A549 (cell line): Measurements from ENCODE around the gene JDP2.

Source experiments
- HDAC2 ChIP-seq: fragments of 200-600 bp; sonication (generic); IDR thresholded peaks from 2 replicates; pipeline ENCODE4 v1.6.1; 2016
- HOXB5 ChIP-seq: fragments of 250-450 bp; sonication (Bioruptor Pico); IDR thresholded peaks from 2 replicates; pipeline ENCODE4 v1.5.0; 2020; ENCODE audit warnings: mild to moderate bottlenecking, moderate library complexity
- MAFK ChIP-seq: fragments of 450-650 bp; IDR thresholded peaks from 2 replicates; pipeline ENCODE4 v1.6.1; 2014; ENCODE audit not compliant: partially characterized antibody
- MYC ChIP-seq: IDR thresholded peaks from 2 replicates; pipeline ENCODE4 v1.6.1; 2012; ENCODE audit warnings: mild to moderate bottlenecking, inconsistent platforms, low read length, improper control_type of control experiment, borderline replicate concordance
- POLR2A ChIP-seq: IDR thresholded peaks from 2 replicates; pipeline ENCODE4 v1.6.1; 2012; ENCODE audit warnings: mild to moderate bottlenecking, low read length
- RNF2 ChIP-seq: fragments of 200-600 bp; sonication (generic); IDR thresholded peaks from 2 replicates; pipeline ENCODE4 v1.6.1; 2016; ENCODE audit warnings: low read depth, mild to moderate bottlenecking, antibody characterized with exemption, moderate library complexity, borderline replicate concordance
- TF ChIP-seq, protein P1 (sequence below): fragments of 200-600 bp; sonication (generic); IDR thresholded peaks from 2 replicates; pipeline ENCODE4 v1.6.1; 2016; ENCODE audit warnings: antibody characterized with exemption, mild to moderate bottlenecking, moderate library complexity
- TF ChIP-seq, protein P2 (sequence below): fragments of >200 bp; sonication (Bioruptor Twin); formaldehyde crosslinking; IDR thresholded peaks from 3 replicates; pipeline ENCODE4 v1.5.1; 2016

DNA sequence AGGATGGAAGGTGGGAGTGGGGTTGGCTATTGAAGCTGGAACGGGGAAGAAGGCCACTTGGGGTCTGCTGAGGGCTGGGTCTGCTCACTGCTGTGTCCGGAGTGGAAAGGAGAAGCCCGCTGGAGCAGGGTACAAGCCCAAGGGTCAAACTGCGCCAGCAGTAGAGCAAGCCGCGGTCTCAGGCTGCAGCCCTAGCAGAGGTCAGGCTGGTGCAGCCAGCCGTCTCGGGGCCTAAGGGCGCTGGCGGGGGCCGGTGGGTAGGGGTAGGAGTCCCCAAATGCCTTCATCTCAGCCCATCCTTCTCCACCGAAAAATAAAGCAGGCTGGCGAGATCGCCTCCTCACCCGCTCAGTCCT, 718 bp upstream of the JDP2 start:
- TF ChIP-seq, protein P1, sequence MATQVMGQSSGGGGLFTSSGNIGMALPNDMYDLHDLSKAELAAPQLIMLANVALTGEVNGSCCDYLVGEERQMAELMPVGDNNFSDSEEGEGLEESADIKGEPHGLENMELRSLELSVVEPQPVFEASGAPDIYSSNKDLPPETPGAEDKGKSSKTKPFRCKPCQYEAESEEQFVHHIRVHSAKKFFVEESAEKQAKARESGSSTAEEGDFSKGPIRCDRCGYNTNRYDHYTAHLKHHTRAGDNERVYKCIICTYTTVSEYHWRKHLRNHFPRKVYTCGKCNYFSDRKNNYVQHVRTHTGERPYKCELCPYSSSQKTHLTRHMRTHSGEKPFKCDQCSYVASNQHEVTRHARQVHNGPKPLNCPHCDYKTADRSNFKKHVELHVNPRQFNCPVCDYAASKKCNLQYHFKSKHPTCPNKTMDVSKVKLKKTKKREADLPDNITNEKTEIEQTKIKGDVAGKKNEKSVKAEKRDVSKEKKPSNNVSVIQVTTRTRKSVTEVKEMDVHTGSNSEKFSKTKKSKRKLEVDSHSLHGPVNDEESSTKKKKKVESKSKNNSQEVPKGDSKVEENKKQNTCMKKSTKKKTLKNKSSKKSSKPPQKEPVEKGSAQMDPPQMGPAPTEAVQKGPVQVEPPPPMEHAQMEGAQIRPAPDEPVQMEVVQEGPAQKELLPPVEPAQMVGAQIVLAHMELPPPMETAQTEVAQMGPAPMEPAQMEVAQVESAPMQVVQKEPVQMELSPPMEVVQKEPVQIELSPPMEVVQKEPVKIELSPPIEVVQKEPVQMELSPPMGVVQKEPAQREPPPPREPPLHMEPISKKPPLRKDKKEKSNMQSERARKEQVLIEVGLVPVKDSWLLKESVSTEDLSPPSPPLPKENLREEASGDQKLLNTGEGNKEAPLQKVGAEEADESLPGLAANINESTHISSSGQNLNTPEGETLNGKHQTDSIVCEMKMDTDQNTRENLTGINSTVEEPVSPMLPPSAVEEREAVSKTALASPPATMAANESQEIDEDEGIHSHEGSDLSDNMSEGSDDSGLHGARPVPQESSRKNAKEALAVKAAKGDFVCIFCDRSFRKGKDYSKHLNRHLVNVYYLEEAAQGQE: no peak
- TF ChIP-seq MYC: no peak
- TF ChIP-seq POLR2A: no peak
- TF ChIP-seq HOXB5: no peak
- TF ChIP-seq, protein P2, sequence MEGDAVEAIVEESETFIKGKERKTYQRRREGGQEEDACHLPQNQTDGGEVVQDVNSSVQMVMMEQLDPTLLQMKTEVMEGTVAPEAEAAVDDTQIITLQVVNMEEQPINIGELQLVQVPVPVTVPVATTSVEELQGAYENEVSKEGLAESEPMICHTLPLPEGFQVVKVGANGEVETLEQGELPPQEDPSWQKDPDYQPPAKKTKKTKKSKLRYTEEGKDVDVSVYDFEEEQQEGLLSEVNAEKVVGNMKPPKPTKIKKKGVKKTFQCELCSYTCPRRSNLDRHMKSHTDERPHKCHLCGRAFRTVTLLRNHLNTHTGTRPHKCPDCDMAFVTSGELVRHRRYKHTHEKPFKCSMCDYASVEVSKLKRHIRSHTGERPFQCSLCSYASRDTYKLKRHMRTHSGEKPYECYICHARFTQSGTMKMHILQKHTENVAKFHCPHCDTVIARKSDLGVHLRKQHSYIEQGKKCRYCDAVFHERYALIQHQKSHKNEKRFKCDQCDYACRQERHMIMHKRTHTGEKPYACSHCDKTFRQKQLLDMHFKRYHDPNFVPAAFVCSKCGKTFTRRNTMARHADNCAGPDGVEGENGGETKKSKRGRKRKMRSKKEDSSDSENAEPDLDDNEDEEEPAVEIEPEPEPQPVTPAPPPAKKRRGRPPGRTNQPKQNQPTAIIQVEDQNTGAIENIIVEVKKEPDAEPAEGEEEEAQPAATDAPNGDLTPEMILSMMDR: no peak
- no peak for TF ChIP-seq RNF2
- no peak for TF ChIP-seq MAFK
- TF ChIP-seq HDAC2: no peak
